ENCODE data around the gene TSPAN18. TPM values are rescaled to one million over a fixed set of nuclear protein-coding genes. Genes with fewer than 3 reads are reported as not detected.

TSPAN18 gene
- total and polyA plus RNA-seq, 2 experiments from 2014 or later, result 68.6 to 82.8 TPM

DNA sequence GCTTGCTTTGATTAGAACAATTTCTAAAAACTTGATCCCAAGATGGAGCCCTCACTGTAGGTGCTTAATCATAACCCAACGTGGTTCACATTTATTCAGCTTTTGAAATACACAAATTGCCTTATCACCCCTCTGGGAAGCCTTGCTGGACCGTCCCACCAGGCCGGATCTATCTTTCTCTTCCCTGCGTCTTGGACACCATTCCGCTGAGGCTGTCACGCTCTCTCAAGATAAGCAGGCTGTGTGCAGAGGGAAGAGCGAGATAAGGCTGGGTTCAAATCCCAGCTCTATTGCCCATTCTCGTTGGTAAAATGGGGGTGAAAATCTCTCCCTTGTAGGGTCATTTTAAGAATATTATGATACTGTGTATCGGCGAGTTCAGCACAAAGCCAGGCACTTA is 244.4 kb downstream of the TSPAN18 start:
- no peak overlapping the region for H3K4me3 ChIP-seq
- DNase-seq (ENCODE audit: low read depth in 1 of 2, low spot score in 1 of 2), result peak in 1 of 2 donors; percentile 45
- no peaks in the 10 kb centered on the region for H3K27me3 ChIP-seq
- H3K36me3 ChIP-seq, result no peaks in the 10 kb centered on the region
- peaks cover 26% of the 10 kb centered on the region for H3K4me1 ChIP-seq (ENCODE audit: low read depth)
- H3K9me3 ChIP-seq (ENCODE audit: low read depth), result no peaks in the 10 kb centered on the region
- TF ChIP-seq CTCF (IDR thresholded peaks at IDR 0.05; ENCODE audit: low read depth, low read length), result no peak
- H3K27ac ChIP-seq, result no peak overlapping the region

GRCh38 chr11:44972746-44973435 is 246.1 kb downstream of the TSPAN18 start:
- Histone ChIP-seq H3K36me3 (no peaks in the 10 kb centered on the region), H3K27ac (no peak overlapping the region), H3K4me3 (no peak overlapping the region), H3K4me1 (ENCODE audit: low read depth) (peaks cover 41% of the 10 kb centered on the region), H3K27me3 (no peaks in the 10 kb centered on the region), H3K9me3 (ENCODE audit: low read depth) (no peaks in the 10 kb centered on the region)
- no peak for TF ChIP-seq CTCF (IDR thresholded peaks at IDR 0.05; ENCODE audit: low read depth, low read length)
- peak in 1 of 2 donors; percentile 21 for DNase-seq (ENCODE audit: low read depth in 1 of 2, low spot score in 1 of 2)

DNA sequence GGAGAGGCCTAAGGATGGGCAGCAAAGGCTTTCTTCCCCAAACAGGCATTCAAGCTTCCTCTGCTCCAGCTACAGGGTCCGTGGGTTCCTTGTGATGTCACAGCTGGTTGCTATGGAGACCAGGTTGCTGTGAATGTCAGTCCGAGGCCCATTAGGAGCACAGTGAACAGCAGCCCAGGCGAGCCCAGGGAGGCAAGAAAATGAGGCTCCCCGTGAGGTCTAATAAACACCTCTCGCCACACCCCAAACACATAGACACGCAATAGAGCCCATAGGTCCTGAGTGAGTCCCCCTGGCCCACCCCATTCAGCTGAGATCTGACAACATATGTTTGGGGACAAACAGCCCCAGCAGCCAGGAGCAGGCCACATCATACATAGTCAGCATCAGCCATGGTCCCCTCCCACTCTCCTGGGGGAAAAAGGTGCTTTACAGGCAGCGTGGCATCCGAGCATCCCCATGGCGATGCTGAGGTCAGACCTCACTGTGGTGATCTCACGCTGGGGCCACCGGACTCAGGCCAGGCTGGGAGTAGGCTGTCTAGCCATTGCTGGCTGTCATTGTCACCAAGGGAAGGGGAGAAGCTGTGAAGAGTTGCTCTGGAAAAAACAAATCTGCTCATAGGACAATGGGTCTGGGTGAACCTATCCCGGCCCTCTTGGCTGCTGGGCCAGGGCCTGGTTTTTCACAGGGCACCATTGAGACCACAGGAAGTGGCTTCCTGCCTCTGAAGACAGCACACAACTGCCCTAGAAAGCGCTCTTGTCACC is 247.1 kb downstream of the TSPAN18 start:
- no peak for TF ChIP-seq CTCF (IDR thresholded peaks at IDR 0.05; ENCODE audit: low read depth, low read length)
- Histone ChIP-seq H3K4me3 (no peak overlapping the region), H3K36me3 (no peaks in the 10 kb centered on the region), H3K4me1 (ENCODE audit: low read depth) (peaks cover 42% of the 10 kb centered on the region), H3K9me3 (ENCODE audit: low read depth) (no peaks in the 10 kb centered on the region), H3K27me3 (no peaks in the 10 kb centered on the region), H3K27ac (no peak overlapping the region)
- no peak for DNase-seq (ENCODE audit: low read depth in 1 of 2, low spot score in 1 of 2)

DNA sequence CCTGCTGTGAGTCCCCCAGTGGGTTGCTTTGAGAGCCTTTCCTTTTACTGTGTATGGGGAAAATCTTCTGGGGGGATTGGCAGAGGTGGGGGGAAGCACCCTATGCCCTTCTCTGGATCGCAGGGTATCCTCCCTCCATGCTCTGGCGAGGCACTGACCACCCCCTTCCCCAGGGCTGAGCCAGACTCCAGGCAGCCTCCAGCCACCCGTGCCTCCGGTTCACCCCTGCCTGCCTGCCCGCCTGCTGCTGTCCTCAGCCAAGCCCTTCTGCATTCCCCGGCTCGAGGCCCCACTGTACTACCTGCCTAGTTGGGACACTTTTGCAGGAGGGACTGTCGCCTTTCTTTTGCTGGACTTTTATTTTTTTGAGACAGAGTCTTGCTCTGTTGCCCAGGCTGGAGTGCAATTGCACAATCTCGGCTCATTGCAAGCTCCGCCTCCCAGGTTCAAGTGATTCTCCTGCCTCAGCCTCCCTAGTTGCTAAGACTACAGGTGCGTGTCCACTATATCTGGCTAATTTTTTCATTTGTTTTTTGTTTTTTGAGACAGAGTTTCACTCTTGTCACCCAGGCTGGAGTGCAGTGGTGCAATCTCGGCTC is 247.7 kb downstream of the TSPAN18 start:
- Histone ChIP-seq H3K27ac (no peak overlapping the region), H3K9me3 (ENCODE audit: low read depth) (no peaks in the 10 kb centered on the region), H3K4me3 (no peak overlapping the region), H3K4me1 (ENCODE audit: low read depth) (peaks cover 40% of the 10 kb centered on the region), H3K36me3 (no peaks in the 10 kb centered on the region), H3K27me3 (no peaks in the 10 kb centered on the region)
- no peak for DNase-seq (ENCODE audit: low read depth in 1 of 2, low spot score in 1 of 2)
- TF ChIP-seq CTCF (IDR thresholded peaks at IDR 0.05; ENCODE audit: low read depth, low read length), result no peak

- Histone ChIP-seq H3K27me3 (no peaks in the 10 kb centered on the region), H3K4me1 (ENCODE audit: low read depth) (peaks cover 21% of the 10 kb centered on the region), H3K36me3 (no peaks in the 10 kb centered on the region), H3K4me3 (no peak overlapping the region), H3K9me3 (ENCODE audit: low read depth) (no peaks in the 10 kb centered on the region), H3K27ac (no peak overlapping the region)
- no peak for TF ChIP-seq CTCF (IDR thresholded peaks at IDR 0.05; ENCODE audit: low read depth, low read length)
- no peak for DNase-seq (ENCODE audit: low read depth in 1 of 2, low spot score in 1 of 2)
These were observed 249.8 kb downstream of the TSPAN18 start for GRCh38 chr11:44976576-44976975.

All from cardiac muscle cell (in vitro differentiated cells and primary cell).